ENCODE results near the gene WNT7B.

The WNT7B gene

DNA sequence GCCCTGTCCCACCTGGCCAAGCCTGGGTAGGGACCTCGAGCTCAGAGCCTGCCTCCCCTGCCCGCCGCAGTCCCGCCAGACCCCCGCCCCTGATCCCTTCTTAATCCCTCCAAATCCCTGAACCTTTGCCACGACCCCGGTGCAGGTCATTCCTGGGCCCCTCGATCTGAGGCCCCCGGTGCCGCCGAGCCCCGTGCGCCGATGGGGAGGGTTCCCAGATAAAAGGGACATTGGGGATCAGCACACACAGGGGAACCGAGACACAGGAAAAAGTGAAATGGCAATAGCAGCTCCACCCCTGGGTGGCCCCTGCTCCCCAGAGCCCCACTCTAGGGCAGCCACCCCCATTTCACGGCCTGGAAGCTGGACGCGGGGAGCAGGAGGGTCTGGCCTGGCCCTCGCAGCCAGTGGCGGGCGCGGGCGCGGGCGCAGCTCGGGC is 1.3 kb upstream of the WNT7B start:
- peaks cover 41% of the 10 kb centered on the region for H3K27me3 ChIP-seq (replicated peaks; ENCODE audit: control insufficient read depth, insufficient read depth, low read length, poor library complexity, severe bottlenecking)

DNA sequence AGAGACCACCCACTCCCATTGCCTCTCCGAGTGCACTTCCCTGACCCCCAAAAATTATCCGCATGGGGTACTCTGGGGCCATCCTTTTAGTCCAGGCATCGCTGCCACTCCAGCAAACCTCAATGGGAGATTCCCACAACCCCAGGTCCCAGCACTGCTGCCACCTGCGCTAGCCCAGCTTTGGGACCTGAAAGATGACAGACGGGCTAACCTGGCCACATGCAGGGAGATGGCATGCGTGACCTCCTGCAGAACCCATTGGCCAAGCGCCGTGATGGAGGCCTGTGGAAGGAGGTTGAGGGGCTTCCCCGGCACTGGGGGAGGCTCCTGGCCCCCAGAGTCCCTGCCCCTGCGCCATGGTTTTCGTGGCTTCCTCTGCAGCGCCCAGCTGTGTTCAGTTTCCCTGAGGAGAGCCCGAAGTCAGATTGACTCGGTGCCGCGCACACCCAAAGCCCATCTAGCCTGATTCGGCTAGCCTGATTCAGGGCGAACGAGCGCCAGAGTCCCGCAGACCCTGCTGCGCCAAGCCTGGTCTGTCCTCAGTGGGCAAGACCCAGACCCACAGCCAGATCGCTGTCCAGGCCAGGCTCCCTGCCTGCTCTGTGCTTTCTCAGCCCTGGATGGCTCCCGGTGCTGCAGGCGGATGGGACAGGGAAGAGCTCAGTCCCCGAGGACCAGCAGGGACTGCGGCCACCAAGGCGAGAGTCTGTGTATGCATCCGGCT is 751 bp upstream of the WNT7B start:
- Histone ChIP-seq H3K4me3 (ENCODE audit: insufficient read depth, low read depth, low read length, poor library complexity, severe bottlenecking) (no peak overlapping the region), H3K36me3 (ENCODE audit: control insufficient read depth, insufficient read depth, low read length) (no peaks in the 10 kb centered on the region), H3K9me3 (ENCODE audit: control insufficient read depth, low read length) (no peaks in the 10 kb centered on the region), H3K27ac (ENCODE audit: insufficient read depth, low read length, poor library complexity, severe bottlenecking) (no peak overlapping the region), H3K27me3 (replicated peaks; ENCODE audit: control insufficient read depth, insufficient read depth, low read length, poor library complexity, severe bottlenecking) (peaks cover 43% of the 10 kb centered on the region), H3K4me1 (ENCODE audit: control insufficient read depth, insufficient read depth, low read length, poor library complexity, severe bottlenecking) (peaks cover 20% of the 10 kb centered on the region)
- no peak for DNase-seq

More for the DNA sequence above, 1.3 kb upstream of the WNT7B start:
- Histone ChIP-seq H3K4me1 (ENCODE audit: control insufficient read depth, insufficient read depth, low read length, poor library complexity, severe bottlenecking) (peaks cover 20% of the 10 kb centered on the region), H3K4me3 (ENCODE audit: insufficient read depth, low read depth, low read length, poor library complexity, severe bottlenecking) (no peak overlapping the region), H3K27ac (ENCODE audit: insufficient read depth, low read length, poor library complexity, severe bottlenecking) (no peak overlapping the region), H3K36me3 (ENCODE audit: control insufficient read depth, insufficient read depth, low read length) (no peaks in the 10 kb centered on the region), H3K9me3 (ENCODE audit: control insufficient read depth, low read length) (no peaks in the 10 kb centered on the region)
- DNase-seq = no peak

DNA sequence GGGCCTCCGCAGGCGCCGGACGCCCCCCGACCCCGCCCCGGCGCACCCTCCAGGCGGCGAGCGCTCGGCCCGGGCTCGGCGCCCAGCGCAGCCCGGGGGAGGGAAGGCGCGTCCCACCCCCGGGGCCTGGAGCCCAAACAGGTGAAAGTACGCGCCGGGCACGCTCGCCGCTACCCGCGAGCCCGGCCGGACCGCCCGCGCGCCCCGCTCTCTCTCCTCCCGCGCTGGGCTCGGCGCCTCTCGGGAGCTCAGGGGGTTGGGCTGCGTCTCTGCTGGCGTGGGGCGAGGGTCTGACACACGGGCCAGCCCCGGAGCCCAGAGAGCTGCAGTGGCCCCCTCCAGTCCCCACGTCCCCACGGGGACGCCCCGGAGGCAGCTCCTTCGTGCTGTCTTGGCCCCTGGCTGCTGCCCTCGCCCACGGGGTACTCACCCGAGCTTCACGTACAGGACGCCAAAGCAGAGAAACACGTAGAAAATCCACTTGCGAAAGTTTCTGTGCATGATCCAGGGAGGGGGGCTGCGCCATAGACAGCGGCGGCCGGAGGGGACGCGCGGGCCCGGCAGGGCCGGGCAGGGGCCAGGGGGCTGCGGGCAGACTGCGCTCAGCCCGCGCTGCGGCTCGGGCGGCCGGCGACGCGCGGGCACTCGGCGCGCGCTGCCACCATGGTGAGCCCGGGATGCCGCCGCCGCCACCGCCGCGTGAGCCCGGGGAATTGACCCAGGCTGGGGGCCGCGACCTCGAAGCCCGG is 534 bp downstream of the WNT7B start:
- peaks cover 23% of the 10 kb centered on the region for H3K4me1 ChIP-seq (ENCODE audit: control insufficient read depth, insufficient read depth, low read length, poor library complexity, severe bottlenecking)
- no peak overlapping the region for H3K27ac ChIP-seq (ENCODE audit: insufficient read depth, low read length, poor library complexity, severe bottlenecking)
- H3K36me3 ChIP-seq (ENCODE audit: control insufficient read depth, insufficient read depth, low read length) = no peaks in the 10 kb centered on the region
- H3K27me3 ChIP-seq (replicated peaks; ENCODE audit: control insufficient read depth, insufficient read depth, low read length, poor library complexity, severe bottlenecking) = peaks cover 48% of the 10 kb centered on the region
- no peaks in the 10 kb centered on the region for H3K9me3 ChIP-seq (ENCODE audit: control insufficient read depth, low read length)
- H3K4me3 ChIP-seq (ENCODE audit: insufficient read depth, low read depth, low read length, poor library complexity, severe bottlenecking) = peak overlapping the region; percentile 25
- no peak for DNase-seq

DNA sequence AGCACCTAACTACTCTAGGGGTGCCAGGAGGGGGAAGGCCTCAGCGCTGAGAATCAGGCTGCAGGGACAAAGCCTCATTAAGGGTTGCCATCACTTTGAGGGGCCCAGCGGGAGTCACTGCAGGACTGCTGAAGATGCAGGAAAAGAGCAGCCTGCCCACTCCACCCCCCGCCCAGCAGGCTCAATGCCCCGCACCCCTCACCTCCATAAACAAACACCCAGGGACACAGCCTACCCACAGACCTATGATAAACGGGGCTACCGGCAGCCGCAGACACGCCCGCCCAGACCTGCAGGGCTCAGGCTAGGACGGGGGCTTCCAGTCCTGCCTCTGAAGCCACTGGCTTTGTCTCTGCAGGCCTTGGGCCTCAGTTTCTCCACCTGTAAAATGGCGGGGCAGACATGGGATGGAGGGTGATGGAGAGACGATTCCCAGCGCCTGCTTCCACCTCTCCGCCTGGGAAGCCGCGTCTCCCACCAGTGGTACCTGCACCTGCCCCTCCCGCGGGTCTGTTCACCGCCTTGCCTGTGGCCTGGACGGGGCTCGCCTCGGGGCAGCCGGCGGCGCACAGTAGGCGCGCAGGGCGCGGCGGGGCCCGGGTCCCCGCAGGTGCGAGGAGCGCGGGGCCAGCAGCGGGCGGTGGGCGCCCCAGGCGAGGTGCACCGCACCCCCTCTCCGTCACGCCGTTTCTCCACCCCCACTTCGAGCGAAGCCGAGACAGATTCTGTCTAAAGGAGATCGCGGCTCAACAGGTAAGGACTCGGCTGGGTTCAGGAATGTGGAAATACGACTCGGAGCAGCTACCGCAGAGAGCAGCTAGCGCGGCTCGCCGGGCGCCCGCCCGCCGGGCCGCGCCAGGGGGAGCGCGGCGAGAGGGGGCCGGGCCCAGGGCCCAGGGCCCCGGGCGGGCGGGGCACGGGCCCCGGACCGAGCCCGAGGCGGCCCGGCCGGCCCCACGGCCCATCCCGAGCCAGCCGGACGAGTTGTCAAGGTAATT is 1.5 kb downstream of the WNT7B start:
- Histone ChIP-seq H3K27me3 (replicated peaks; ENCODE audit: control insufficient read depth, insufficient read depth, low read length, poor library complexity, severe bottlenecking) (peaks cover 57% of the 10 kb centered on the region), H3K36me3 (ENCODE audit: control insufficient read depth, insufficient read depth, low read length) (no peaks in the 10 kb centered on the region), H3K27ac (ENCODE audit: insufficient read depth, low read length, poor library complexity, severe bottlenecking) (no peak overlapping the region), H3K9me3 (ENCODE audit: control insufficient read depth, low read length) (no peaks in the 10 kb centered on the region), H3K4me3 (ENCODE audit: insufficient read depth, low read depth, low read length, poor library complexity, severe bottlenecking) (no peak overlapping the region), H3K4me1 (ENCODE audit: control insufficient read depth, insufficient read depth, low read length, poor library complexity, severe bottlenecking) (peaks cover 30% of the 10 kb centered on the region)
- no peak for DNase-seq

DNA sequence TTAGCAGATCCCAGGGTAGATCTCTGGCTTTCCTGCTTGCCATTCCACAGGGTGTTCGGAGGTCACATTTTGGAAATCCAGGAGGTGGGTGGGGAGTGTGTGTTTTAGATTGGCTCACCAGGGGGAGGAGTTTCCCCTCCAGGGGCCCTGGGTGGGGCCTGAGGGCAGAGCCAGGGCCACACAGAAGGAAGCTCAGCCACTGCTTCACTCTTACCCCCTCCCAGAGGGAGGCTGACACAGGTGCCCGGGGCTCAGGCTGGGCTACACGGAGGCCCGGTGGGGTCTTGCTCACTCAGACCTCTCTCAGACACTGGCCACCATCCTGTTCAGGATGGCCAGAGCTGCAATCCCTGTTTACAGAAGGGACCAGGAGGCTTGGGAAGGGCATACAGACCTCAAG is 2.5 kb downstream of the WNT7B start:
- Histone ChIP-seq H3K9me3 (ENCODE audit: control insufficient read depth, low read length) (no peaks in the 10 kb centered on the region), H3K36me3 (ENCODE audit: control insufficient read depth, insufficient read depth, low read length) (no peaks in the 10 kb centered on the region), H3K27ac (ENCODE audit: insufficient read depth, low read length, poor library complexity, severe bottlenecking) (no peak overlapping the region), H3K4me3 (ENCODE audit: insufficient read depth, low read depth, low read length, poor library complexity, severe bottlenecking) (no peak overlapping the region), H3K4me1 (ENCODE audit: control insufficient read depth, insufficient read depth, low read length, poor library complexity, severe bottlenecking) (peaks cover 30% of the 10 kb centered on the region), H3K27me3 (replicated peaks; ENCODE audit: control insufficient read depth, insufficient read depth, low read length, poor library complexity, severe bottlenecking) (peaks cover 65% of the 10 kb centered on the region)
- DNase-seq = no peak

DNA sequence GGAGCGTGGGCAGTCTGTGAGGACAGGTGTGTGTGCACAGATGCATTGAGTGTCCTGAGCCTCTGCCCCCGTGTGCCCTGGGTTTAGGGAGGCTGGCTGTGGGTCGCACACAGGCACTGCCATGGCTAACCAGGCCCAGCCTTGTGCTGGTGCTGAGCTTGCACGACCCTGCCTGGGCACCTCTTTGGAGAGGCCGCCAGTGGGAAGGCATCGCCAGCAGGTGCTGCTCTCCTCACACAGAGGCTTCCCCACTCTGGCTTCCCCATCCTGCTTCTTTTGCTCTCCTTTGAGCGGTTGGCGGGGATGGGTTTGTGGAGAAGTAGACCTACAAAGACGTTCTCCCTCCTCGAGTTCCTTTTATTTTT is 4.1 kb downstream of the WNT7B start:
- Histone ChIP-seq H3K4me1 (ENCODE audit: control insufficient read depth, insufficient read depth, low read length, poor library complexity, severe bottlenecking) (peaks cover 22% of the 10 kb centered on the region), H3K36me3 (ENCODE audit: control insufficient read depth, insufficient read depth, low read length) (no peaks in the 10 kb centered on the region), H3K27ac (ENCODE audit: insufficient read depth, low read length, poor library complexity, severe bottlenecking) (no peak overlapping the region), H3K27me3 (replicated peaks; ENCODE audit: control insufficient read depth, insufficient read depth, low read length, poor library complexity, severe bottlenecking) (peaks cover 61% of the 10 kb centered on the region), H3K4me3 (ENCODE audit: insufficient read depth, low read depth, low read length, poor library complexity, severe bottlenecking) (no peak overlapping the region), H3K9me3 (ENCODE audit: control insufficient read depth, low read length) (no peaks in the 10 kb centered on the region)
- DNase-seq = no peak

DNA sequence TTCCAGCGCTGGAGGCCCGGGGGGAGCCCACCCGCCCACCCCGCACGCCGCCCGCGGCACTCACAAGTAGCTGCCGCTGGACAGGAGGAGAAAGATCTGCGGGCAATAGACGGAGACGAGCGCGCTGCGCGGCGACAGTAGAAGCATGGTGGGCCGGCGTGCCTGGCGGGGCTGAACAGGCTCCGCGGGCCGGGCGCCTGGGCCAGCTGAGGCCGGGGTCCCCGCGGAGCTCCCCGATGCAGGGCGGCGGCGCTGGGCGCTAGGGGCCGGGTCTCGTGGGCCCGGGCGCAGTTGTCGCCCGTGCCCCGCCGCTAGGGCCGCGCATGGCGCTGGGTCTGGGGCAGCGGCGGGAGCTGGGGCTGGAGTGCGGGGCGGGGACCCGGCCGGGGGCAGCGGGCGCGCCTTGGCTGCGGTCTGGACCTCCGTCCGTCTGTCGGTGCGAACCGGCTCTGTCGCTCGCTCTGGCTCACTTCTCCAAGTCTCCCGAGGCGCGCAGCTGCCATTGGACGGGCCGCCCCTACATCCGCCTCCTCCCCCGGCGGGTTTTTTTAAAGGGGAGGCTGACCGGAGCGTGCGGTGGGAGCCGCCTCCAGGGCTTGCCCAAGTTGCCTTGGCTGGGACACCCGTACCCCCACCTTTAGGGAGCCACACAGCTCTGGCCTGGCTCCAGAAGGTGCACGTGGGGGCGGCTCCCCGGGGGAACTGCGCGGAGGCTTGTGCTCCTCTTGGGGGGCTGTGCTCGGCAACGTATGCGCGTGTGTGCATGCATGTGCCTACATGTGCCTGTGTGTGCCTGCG is 4.7 kb downstream of the WNT7B start:
- Histone ChIP-seq H3K36me3 (ENCODE audit: control insufficient read depth, insufficient read depth, low read length) (no peaks in the 10 kb centered on the region), H3K4me3 (ENCODE audit: insufficient read depth, low read depth, low read length, poor library complexity, severe bottlenecking) (no peak overlapping the region), H3K27me3 (replicated peaks; ENCODE audit: control insufficient read depth, insufficient read depth, low read length, poor library complexity, severe bottlenecking) (peaks cover 56% of the 10 kb centered on the region), H3K27ac (ENCODE audit: insufficient read depth, low read length, poor library complexity, severe bottlenecking) (no peak overlapping the region), H3K4me1 (ENCODE audit: control insufficient read depth, insufficient read depth, low read length, poor library complexity, severe bottlenecking) (peaks cover 18% of the 10 kb centered on the region), H3K9me3 (ENCODE audit: control insufficient read depth, low read length) (no peaks in the 10 kb centered on the region)
- no peak for DNase-seq

DNA sequence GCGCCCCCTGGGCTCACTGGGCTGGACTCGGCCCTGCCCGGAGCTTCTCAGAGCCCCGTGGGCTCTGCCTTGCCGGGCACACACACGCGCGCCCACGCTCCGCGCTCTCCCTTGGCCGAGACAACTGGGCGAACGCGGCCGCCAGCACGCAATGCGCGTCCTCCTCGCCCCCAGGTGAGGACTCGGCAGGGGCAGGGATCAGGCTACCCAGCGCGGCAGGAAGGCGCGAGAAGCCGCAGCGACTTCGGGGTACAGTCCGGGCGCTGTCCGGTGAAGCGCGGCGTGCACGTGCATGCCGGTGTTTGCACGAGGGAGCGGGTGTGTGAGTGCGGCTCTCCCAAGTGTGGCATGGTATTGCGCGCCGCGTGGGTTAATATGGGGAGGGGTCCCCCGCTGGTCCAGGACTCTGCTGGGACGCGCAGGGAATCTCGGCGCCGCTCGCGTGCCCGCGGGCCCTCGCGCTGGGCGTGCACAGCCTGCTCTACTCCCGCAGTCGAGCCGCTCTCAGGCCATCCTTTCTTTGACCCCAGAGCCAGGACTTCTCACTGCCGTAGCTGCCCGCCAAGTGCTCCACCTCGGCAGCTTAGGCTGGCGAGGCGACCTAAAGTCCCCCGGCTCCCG is 5.4 kb downstream of the WNT7B start:
- no peaks in the 10 kb centered on the region for H3K9me3 ChIP-seq (ENCODE audit: control insufficient read depth, low read length)
- H3K27me3 ChIP-seq (replicated peaks; ENCODE audit: control insufficient read depth, insufficient read depth, low read length, poor library complexity, severe bottlenecking) = peaks cover 52% of the 10 kb centered on the region
- no peak for DNase-seq
- no peaks in the 10 kb centered on the region for H3K36me3 ChIP-seq (ENCODE audit: control insufficient read depth, insufficient read depth, low read length)
- H3K4me3 ChIP-seq (ENCODE audit: insufficient read depth, low read depth, low read length, poor library complexity, severe bottlenecking) = no peak overlapping the region
- no peak overlapping the region for H3K27ac ChIP-seq (ENCODE audit: insufficient read depth, low read length, poor library complexity, severe bottlenecking)
- peaks cover 13% of the 10 kb centered on the region for H3K4me1 ChIP-seq (ENCODE audit: control insufficient read depth, insufficient read depth, low read length, poor library complexity, severe bottlenecking)
